GM21717 (cell line): ENCODE data around the gene PYHIN1.
"Not testable (repeated sequence)": the region's sequence is repeated elsewhere in the genome, so short reads cannot be mapped to it uniquely, and the experiment has no call there.

Experiments used
- ATAC-seq: cut with Tn5 transposase; IDR thresholded peaks from one replicate; pipeline ENCODE4 v1.9.1; 2021; ENCODE audit warnings: mild to moderate bottlenecking, moderate library complexity; ENCODE audit not compliant: unreplicated experiment

PYHIN1 gene

GRCh38 chr1:158978730-158979129 lies 47.4 kb downstream of the PYHIN1 start:
- ATAC-seq: no peak

GRCh38 chr1:158979229-158979628 lies 47.9 kb downstream of the PYHIN1 start:
- no peak for ATAC-seq

GRCh38 chr1:158983235-158983634 lies 51.9 kb downstream of the PYHIN1 start:
- no peak for ATAC-seq

DNA sequence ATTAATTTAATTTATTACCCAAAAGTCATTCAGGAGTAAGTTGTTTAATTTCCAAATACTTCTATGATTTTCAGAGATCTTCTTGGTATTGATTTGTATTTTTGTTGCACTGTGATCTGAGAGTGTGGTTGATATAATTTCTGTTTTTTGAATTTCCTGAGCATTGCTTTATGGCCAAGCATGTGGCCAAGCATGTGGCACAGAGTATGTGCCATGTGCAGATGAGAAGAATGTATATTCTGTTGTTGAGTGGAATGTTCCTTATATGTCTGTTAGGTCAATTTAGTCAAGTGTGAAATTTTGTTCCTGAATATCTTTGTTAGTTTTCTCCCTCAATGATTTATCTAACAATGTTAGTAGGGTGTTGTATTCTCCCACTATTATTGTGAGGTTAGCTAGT lies 53.0 kb downstream of the PYHIN1 start:
- ATAC-seq: no peak

DNA sequence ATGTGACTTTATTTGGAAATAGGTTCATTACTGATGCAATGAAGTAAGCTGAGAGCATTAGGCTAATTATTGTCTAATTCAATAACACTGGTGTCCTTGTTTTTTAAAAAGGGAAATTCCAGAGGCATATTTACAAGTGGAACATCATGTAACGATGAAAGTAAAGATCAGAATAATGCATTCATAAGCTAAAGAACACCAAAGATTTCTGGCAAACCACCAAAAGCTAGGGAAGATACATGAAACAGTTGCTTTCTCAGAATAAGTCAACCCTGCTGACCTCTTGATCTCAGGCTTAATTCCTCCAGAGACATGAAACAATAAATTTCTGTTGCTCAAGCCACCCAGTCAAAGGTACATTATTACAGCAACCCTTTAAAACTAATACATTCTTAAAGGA lies 58.1 kb downstream of the PYHIN1 start:
- no peak for ATAC-seq

- ATAC-seq: no peak
Measured at GRCh38 chr1:158992787-158993312, 61.5 kb downstream of the PYHIN1 start.

DNA sequence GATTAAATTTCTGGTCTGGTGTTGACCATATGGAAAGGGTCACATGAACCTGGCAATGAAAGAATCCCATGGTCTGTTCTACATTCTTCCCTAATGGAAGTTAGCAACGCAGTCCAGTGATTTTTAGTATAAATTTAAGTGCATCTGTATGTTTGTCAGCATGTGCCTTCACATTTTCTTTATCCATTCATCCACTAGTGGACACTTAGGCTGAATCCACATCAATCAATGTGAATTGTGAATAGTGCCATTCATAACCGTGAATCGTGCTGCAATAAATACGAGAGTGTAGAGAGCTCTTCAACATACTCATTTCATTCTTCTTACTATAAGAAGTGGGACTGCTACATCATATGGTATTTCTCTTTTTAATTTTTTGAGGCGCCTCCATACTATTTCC lies 65.6 kb downstream of the PYHIN1 start:
- no peak for ATAC-seq

DNA sequence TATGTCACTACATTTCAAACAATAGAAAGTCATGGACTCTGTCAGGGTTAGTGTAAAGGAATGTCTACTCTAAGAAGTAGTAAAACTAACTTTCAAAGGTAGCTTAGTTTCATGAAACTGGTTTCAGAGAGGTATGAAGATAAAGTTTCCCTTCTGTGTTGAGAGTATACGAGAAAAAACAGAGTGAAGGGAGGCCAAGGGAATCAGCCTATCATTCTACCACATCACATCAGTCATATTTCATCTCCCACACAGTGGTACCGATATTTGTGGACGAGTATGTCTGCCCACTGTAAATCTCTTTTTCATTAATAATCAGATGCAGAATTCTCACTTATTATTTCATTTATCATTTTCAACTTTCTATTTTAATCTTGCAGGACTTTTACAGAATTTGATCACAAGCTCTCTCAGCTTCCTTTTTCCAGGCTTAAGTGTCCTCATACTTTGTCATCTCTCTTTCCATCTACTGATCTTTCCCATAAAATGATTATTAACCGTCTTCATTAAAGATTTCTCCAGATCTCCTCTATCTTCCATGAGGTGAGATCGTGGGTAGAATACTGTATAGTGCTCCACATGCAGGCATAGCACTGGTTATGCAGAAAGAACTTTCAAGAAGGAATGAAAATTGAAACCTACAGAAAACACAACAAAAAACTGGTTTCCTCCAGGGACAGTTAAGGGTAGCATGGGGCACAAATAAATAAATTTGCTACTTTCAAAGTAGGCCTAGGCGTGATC lies 66.9 kb downstream of the PYHIN1 start:
- no peak for ATAC-seq

GRCh38 chr1:158998781-158999161 lies 67.4 kb downstream of the PYHIN1 start:
- ATAC-seq: no peak

GRCh38 chr1:158999316-159000069 lies 68.1 kb downstream of the PYHIN1 start:
- ATAC-seq: no peak

- no peak for ATAC-seq
Measured at GRCh38 chr1:159000070-159000409, 68.7 kb downstream of the PYHIN1 start.

DNA sequence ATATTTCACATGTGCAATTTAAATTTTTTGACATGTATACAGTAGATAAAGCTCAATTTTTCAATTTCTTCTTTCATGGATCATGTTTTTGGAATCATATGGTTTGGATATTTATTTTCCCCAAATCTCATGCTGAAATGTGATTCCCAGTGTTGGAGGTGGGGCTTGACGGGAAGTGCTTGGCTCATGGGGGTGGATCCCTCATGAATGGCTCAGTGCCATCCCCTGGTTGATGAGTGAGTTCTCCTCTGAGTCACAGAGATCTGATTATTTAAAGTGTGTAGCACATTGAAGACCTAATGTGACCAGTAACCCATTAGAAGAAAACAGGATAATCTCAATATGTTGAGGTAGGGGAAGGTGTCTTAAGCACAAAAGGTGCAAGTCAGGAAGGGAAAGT lies 69.3 kb downstream of the PYHIN1 start:
- ATAC-seq: no peak

DNA sequence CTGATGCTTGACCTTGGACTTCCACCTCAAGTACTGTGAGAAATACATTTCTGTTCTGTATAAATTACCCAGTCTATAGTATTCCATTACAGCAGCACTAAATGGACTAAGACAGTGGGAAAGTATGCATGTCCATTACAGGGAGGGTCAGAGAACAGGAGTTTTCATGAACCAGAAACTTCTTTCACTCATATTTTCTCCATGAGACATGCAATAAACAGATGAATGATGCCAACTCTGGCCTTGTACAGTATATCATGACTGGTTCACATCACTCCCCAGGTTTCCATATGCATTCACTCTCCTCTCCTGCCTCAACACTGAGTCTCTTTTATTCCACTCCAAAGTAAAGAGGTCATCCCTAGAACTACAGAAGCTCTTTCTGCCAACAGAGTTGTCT lies 73.8 kb downstream of the PYHIN1 start:
- ATAC-seq: no peak

GRCh38 chr1:159005676-159006075 lies 74.3 kb downstream of the PYHIN1 start:
- no peak for ATAC-seq

DNA sequence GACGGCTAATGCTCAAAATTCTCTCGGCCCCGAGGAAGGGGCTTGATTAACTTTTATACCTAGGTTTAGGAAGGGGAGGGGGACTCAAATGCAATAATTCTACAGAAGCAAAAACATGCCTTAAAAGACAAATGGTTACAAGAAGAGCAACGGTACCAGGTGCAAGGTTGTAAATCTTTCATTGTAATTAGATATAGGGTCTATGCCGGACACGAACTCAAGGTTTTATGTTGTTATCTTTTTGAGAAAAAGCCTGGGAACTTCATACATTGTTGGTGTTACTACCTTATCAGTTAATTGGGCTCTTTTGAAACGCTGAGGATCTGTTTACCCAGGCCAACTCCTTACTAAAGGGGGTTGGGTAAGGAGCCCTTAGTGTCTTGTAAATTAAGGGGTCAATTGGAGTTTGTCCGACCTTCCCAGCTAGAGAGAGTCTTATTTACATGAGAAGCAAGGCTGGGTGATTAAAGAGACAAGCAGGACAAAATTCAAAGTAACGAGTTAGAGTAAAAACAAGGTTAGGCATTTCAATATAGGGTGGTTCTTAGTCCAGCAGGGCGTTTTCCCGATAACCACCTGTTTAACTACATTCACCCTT lies 75.0 kb downstream of the PYHIN1 start:
- ATAC-seq: not testable (repeated sequence)

DNA sequence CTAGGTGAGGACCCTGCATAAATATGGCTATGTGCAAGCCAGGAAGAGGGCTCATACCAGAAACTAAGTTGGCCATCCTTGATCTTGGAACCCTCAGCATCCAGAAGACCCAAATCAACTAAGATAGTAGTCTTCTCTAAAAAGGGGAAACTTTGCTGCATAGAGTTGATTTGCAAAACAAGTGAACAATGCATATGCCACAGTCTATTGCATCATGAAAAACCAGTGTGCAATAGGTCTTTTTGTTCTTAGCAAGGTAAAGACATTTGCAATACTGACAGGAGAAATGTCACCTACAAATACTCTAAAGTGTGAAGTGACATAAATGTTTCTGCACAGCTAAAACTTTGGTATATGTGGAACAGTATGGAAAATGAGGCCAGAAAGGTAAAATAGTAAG lies 76.4 kb downstream of the PYHIN1 start:
- ATAC-seq: no peak

DNA sequence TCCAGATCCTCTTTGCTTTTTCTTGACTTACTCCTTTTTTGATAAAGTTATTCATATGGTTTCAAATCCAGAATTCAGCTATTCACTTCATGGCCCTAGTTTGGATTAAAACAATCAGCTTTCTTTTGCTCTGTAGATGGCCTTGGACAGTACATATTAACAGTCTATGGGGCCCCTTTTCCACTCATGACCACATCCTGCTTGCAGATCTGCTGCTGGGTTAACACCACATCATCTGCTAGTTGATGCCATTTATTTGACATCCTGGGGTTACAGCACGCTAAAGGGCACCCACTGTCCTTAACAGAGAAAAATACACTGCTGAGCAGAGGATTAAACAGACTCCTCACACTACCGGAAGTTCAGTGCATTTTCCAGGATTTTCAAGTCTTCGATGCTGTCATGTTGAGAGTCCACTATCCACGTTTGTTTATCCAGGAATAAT lies 77.4 kb downstream of the PYHIN1 start:
- ATAC-seq: peak; percentile 61

DNA sequence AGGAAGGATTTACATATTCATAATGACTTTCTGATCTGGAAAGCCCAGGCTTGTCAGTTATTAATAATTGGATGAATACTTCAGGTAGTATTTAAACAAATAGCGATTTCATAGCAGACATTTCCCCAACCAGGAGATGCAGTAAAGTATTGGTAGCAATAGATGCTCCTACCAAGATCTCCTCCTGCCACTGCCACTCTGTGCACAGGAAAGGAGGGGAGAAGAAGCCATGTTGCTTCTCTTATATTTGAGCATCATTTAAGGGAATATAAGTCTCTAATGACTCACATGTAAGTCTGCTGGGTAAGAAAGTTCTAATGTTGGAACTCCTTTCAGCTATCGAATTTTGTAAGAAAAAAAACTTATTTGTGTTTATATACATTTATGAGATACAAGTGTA lies 77.9 kb downstream of the PYHIN1 start:
- no peak for ATAC-seq

GRCh38 chr1:159009704-159010361 lies 78.5 kb downstream of the PYHIN1 start, which contains the start of gene IFI16:
Gene IFI16, plus strand, starts transcription at chr1:159009907. Its CDS starts 4,774 bp downstream, at chr1:159014681.
- peak; percentile 67 for ATAC-seq

DNA sequence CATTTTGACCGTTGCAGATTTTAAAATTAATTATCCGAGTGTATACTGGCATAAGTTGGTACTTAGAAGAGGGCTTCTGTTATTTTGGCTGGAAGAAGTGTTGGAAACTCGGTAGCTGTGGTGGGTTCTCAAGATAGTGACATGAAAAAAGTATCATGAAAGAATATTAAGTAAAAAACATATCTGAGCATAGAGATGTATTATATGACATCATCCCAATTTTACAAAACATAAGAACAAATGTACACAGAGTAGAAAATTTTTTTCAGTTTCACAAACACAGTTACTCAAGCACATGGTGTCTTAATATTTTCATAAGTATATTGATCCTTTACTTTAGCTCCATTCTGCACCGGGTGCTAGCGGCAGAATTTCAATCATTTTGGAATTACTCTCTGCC lies 79.0 kb downstream of the PYHIN1 start:
- ATAC-seq: no peak

GRCh38 chr1:159011001-159011400 lies 79.6 kb downstream of the PYHIN1 start:
- not testable (repeated sequence) for ATAC-seq
